GM12878 (cell line): ENCODE results near the gene NUP62. TPM values are rescaled to one million over a fixed set of nuclear protein-coding genes. Genes with fewer than 3 reads are reported as not detected.

Source experiments
- ATAC-seq: fragments of 200-7000 bp; cut with Tn5 transposase; 3 replicates; pipeline ENCODE4 v1.9.1; 2020; ENCODE audit warnings: mild to moderate bottlenecking, moderate library complexity
- BruUV-seq: library from RNA; stranded (reverse); fragments of 400-500 nt; replicated peaks from 2 replicates; lab custom pipeline; 2021; lab: Mats Ljungman, UMichigan
- CTCF ChIA-PET: fragments of 300-600 bp; sonication (Branson Sonifier 250); formaldehyde crosslinking; extraction: SDS; loops from one replicate; lab custom pipeline; 2021; ENCODE audit warnings: inconsistent platforms; lab: Yijun Ruan, JAX
- POLR2A ChIA-PET: fragments of 350-600 bp; formaldehyde crosslinking; extraction: SDS; loops from one replicate; lab custom pipeline; 2021; ENCODE audit warnings: inconsistent platforms; lab: Charles Lee
- RAD21 ChIA-PET: fragments of 300-600 bp; sonication (Branson Sonifier 250); formaldehyde crosslinking; loops from one replicate; lab custom pipeline; 2023; ENCODE audit warnings: antibody characterized with exemption; ENCODE audit not compliant: unreplicated experiment; lab: Charles Lee
- SMC1A ChIA-PET: fragments of 300-600 bp; sonication (Branson Sonifier 250); formaldehyde crosslinking; loops from one replicate; lab custom pipeline; 2023; ENCODE audit not compliant: unreplicated experiment, uncharacterized antibody; lab: Charles Lee
- DNase-seq: peaks from one replicate; pipeline ENCODE4 v3.0.0-alpha.2; 2011; ENCODE audit warnings: low read depth, low spot score
- FAIRE-seq: peaks from 3 replicates; lab custom pipeline; 2011; peaks lifted over from hg19 to GRCh38; lab: Jason Lieb, UNC
- H2AFZ ChIP-seq: 2 replicates; pipeline ENCODE4 v1.6.0; 2011; ENCODE audit warnings: low read depth, low read length, control low read depth; ENCODE audit not compliant: control insufficient read depth
- H3K27ac ChIP-seq: 2 replicates; pipeline ENCODE4 v1.5.1; 2011; ENCODE audit warnings: control low read depth; ENCODE audit not compliant: control insufficient read depth, insufficient read depth
- H3K27me3 ChIP-seq, 2 experiments: replicated peaks in 1 of 2; 2 replicates each; pipeline versions ENCODE4 v1.6.0 to v1.6.1; 2011; ENCODE audit warnings: low read length in 1 of 2; ENCODE audit not compliant: control insufficient read depth in 2 of 2, insufficient read depth in 2 of 2
- H3K36me3 ChIP-seq, 2 experiments: 2 replicates each; pipeline ENCODE4 v1.5.1; 2011; ENCODE audit warnings: low read length in 1 of 2; ENCODE audit not compliant: control insufficient read depth in 2 of 2, insufficient read depth in 2 of 2
- H3K4me1 ChIP-seq: 2 replicates; pipeline ENCODE4 v1.6.1; 2011; ENCODE audit warnings: mild to moderate bottlenecking, low read length, moderate library complexity, mixed read lengths; ENCODE audit not compliant: control insufficient read depth, insufficient read depth
- H3K4me2 ChIP-seq: 2 replicates; pipeline ENCODE4 v1.6.0; 2011; ENCODE audit warnings: control low read depth; ENCODE audit not compliant: control insufficient read depth, insufficient read depth
- H3K4me3 ChIP-seq: fragments of 200-600 bp; sonication (generic); 2 replicates; pipeline ENCODE4 v1.5.1; 2016
- H3K79me2 ChIP-seq: 2 replicates; pipeline ENCODE4 v1.6.0; 2011; ENCODE audit warnings: low read length; ENCODE audit not compliant: control insufficient read depth, insufficient read depth
- H3K9ac ChIP-seq: 2 replicates; pipeline ENCODE4 v1.8.0; 2011; ENCODE audit warnings: low read length, control low read depth, mixed read lengths; ENCODE audit not compliant: control insufficient read depth, insufficient read depth
- H3K9me3 ChIP-seq: replicated peaks from 3 replicates; pipeline ENCODE4 v1.5.1; 2011; ENCODE audit warnings: mild to moderate bottlenecking, low read length; ENCODE audit not compliant: control insufficient read depth, insufficient read depth
- H4K20me1 ChIP-seq: 2 replicates; pipeline ENCODE4 v1.6.0; 2011; ENCODE audit not compliant: control insufficient read depth, insufficient read depth
- MLLT1 ChIP-seq: fragments of 450-650 bp; IDR thresholded peaks from 2 replicates; pipeline ENCODE4 v1.6.1; 2016; ENCODE audit warnings: mild to moderate bottlenecking
- POLR2A ChIP-seq: IDR thresholded peaks from 2 replicates; pipeline ENCODE4 v1.6.1; 2011; ENCODE audit warnings: low read depth, mild to moderate bottlenecking, low read length
- ZBTB40 ChIP-seq: fragments of 450-650 bp; IDR thresholded peaks from 2 replicates; pipeline ENCODE4 v1.6.1; 2016; ENCODE audit warnings: mild to moderate bottlenecking, moderate library complexity, borderline replicate concordance
- WGBS: methylation state at CpG from one replicate; pipeline ENCODE4 v1.1.6; 2016; ENCODE audit warnings: low lambda C conversion rate; ENCODE audit not compliant: insufficient replicate concordance, insufficient coverage; ENCODE audit errors: missing lambda C conversion rate; 5-methylcytosine and 5-hydroxymethylcytosine counted together
- in situ Hi-C: fragments of 300-500 bp; cut with MboI; formaldehyde crosslinking; loops from 9 replicates; pipeline ENCODE4 v1.14.3; 2018; ENCODE audit warnings: mixed read lengths
- intact Hi-C: fragments of 100-400 bp; cut with micrococcal nuclease; formaldehyde crosslinking; loops from one replicate; pipeline ENCODE4 v1.14.2; 2022; ENCODE audit not compliant: unreplicated experiment
- polyA plus RNA-seq, 11 experiments: library from polyadenylated mRNA; depleted of rRNA in 4 of 11; unstranded in 6 of 11; stranded (reverse) in 5 of 11; fragments of >200 nt; fragmentation: Nextera tagmentation in 4 of 11; fragmentation: Illumina TruSeq in 1 of 11; extraction: Ambion mirVana in 4 of 11; extraction: Trizol in 1 of 11; gene quantifications; 1 replicate in 1 of 11; 2 replicates in 10 of 11; pipeline versions ENCODE4 v1.2.1 to v1.2.3, GENCODE V29; 2011 to 2016; ENCODE audit warnings: inconsistent platforms in 2 of 11, missing spikeins in 2 of 11, low read depth in 1 of 11
- total RNA-seq, 4 experiments: library from RNA; depleted of rRNA in 3 of 4; stranded (reverse); fragments of >200 nt in 3 of 4; fragmentation: Illumina TruSeq in 1 of 4; extraction: Trizol in 1 of 4; gene quantifications; 2 replicates each; pipeline versions ENCODE4 v1.2.1 to v1.2.3, GENCODE V29; 2013 to 2021

The NUP62 gene
- total and polyA plus RNA-seq, 10 of the 15 experiments (the other 5 are each of a cell fraction or from before 2014, with no cell fraction given), result 19.5 to 110 (median 66.9) TPM

GRCh38 chr19:49908480-49909420 is 20.6 kb downstream of the NUP62 start:
- CTCF ChIA-PET, result interaction anchor here (1.1 to 9.0 kb wide), 3 partner anchors 13 to 19 kb away, joined by 3 to 71 read pairs (median 5); partner anchors contain the start of gene IL4I1
- H3K27me3 ChIP-seq, result no peaks in the 10 kb centered on the region
- H3K9ac ChIP-seq, result no peak overlapping the region
- ATAC-seq, result no peak
- in situ Hi-C loops, result no loop called here
- peaks cover 24 to 29% of the 10 kb centered on the region in 2 experiments for H3K36me3 ChIP-seq
- TF ChIP-seq POLR2A (peak; percentile 55), ZBTB40 (no peak), MLLT1 (peak; percentile 65; the same call in 1 of the 2 replicates)
- TF ChIP-seq, all 136 proteins: peak for 2
- intact Hi-C loops, result no loop called here
- Histone ChIP-seq H3K4me2 (peak overlapping the region; percentile 12), H3K4me1 (peaks cover 78% of the 10 kb centered on the region), H2AFZ (no peak overlapping the region), H3K27ac (peak overlapping the region; percentile 81), H3K9me3 (no peaks in the 10 kb centered on the region; the same call in 2 of the 3 replicates), H4K20me1 (peaks cover 3% of the 10 kb centered on the region; the same call in 1 of the 2 replicates), H3K4me3 (no peak overlapping the region), H3K79me2 (peaks cover 53% of the 10 kb centered on the region)
- no TSS peak for BruUV-seq
- RAD21 ChIA-PET, result interaction anchor here (3.1 kb wide), 1 partner anchor 12 kb away, joined by 34 read pairs; the partner anchor contains the start of gene IL4I1
- WGBS, result 95% methylated on average over 37 of the region's 37 CpGs
- POLR2A ChIA-PET, result interaction anchor here (0.7 to 6.6 kb wide), 5 partner anchors 10 to 20 kb away, joined by 3 to 116 read pairs (median 19); partner anchors contain the start of genes ATF5 and IL4I1
- FAIRE-seq, result no peak
- SMC1A ChIA-PET, result interaction anchor here (1.1 to 8.8 kb wide), 3 partner anchors 9 to 32 kb away, joined by 3 to 110 read pairs (median 6); partner anchors contain the start of genes AKT1S1, IL4I1 and TBC1D17
- DNase-seq, result no peak
